Adrenal gland (tissue), 5 donors: Measurements from ENCODE around the gene FCMR.

Experiments used
- CTCF ChIP-seq, 6 experiments: fragments of 450-650 bp in 4 of 6; fragments of 200-600 bp in 2 of 6; sonication (generic) in 1 of 6; IDR thresholded peaks; 1 replicate in 5 of 6; 2 replicates in 1 of 6; pipeline versions ENCODE4 v1.5.1 to v1.8.0; 2016 to 2021; ENCODE audit warnings: antibody characterized with exemption in 6 of 6, mild to moderate bottlenecking in 2 of 6, moderate library complexity in 1 of 6
- POLR2A ChIP-seq, 2 donors: fragments of 450-650 bp; IDR thresholded peaks; one replicate each; pipeline ENCODE4 v1.6.1; 2017; ENCODE audit warnings: antibody characterized with exemption in 2 of 2, mild to moderate bottlenecking in 2 of 2, moderate library complexity in 1 of 2
- donor health status: DM: no; HTN: no; CAD: no.

- TF ChIP-seq POLR2A (IDR thresholded peaks at IDR 0.05) (no peak), CTCF (IDR thresholded peaks at IDR 0.05) (no peak)
These were observed 15.7 kb upstream of the FCMR start for GRCh38 chr1:206937425-206937824.
